22Rv1 (cell line): ENCODE results near the gene GRAP2.

Experiments used
- ZFX ChIP-seq: fragments of 450-650 bp; IDR thresholded peaks from 2 replicates; pipeline ENCODE4 v1.6.1; 2017; ENCODE audit warnings: antibody characterized with exemption, borderline replicate concordance
- TF ChIP-seq, protein P1 (sequence below): fragments of 450-650 bp; IDR thresholded peaks from 2 replicates; pipeline ENCODE4 v1.5.1; 2017; ENCODE audit warnings: mild to moderate bottlenecking

DNA sequence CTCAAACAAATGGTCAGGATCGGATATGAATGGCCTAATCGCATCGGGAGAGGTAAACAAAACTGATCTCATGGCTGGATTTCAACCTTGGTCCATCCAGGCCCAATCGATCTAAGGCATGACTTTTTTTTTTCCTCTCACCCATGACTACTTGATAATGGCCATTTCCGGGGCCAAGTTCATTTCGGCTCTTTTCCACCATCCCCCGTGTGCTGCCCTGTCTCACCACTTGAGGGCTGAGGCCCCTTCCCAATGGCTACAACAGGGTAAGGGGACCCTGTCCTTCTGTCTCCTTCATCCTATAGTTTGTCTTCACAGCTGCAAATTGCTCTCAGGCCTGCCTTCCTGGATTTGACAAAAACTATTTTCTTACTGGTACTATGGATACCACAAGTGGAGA lies 26.7 kb downstream of the GRAP2 start:
- TF ChIP-seq, protein P1, sequence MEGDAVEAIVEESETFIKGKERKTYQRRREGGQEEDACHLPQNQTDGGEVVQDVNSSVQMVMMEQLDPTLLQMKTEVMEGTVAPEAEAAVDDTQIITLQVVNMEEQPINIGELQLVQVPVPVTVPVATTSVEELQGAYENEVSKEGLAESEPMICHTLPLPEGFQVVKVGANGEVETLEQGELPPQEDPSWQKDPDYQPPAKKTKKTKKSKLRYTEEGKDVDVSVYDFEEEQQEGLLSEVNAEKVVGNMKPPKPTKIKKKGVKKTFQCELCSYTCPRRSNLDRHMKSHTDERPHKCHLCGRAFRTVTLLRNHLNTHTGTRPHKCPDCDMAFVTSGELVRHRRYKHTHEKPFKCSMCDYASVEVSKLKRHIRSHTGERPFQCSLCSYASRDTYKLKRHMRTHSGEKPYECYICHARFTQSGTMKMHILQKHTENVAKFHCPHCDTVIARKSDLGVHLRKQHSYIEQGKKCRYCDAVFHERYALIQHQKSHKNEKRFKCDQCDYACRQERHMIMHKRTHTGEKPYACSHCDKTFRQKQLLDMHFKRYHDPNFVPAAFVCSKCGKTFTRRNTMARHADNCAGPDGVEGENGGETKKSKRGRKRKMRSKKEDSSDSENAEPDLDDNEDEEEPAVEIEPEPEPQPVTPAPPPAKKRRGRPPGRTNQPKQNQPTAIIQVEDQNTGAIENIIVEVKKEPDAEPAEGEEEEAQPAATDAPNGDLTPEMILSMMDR = no peak
- TF ChIP-seq ZFX = no peak
